ENCODE data around the gene GLO1.

GRCh38 chr6:38722038-38722437 is 19.1 kb upstream of the GLO1 start:
- TF ChIP-seq CTCF (IDR thresholded peaks at IDR 0.05; ENCODE audit: poor library complexity) (no peak), EZH2phosphoT487 (IDR thresholded peaks at IDR 0.05; ENCODE audit: low read depth, severe bottlenecking, unreplicated experiment) (no peak)
